Skeletal muscle satellite cell (primary cell): ENCODE measurements around the gene VGF.

Experiments used
- H3K27me3 ChIP-seq: 2 replicates; pipeline ENCODE4 v1.7.0; 2013; ENCODE audit warnings: low read length; ENCODE audit not compliant: control insufficient read depth, insufficient read depth
- H3K36me3 ChIP-seq: 2 replicates; pipeline ENCODE4 v1.7.0; 2013; ENCODE audit warnings: mild to moderate bottlenecking, control low read depth, low read length; ENCODE audit not compliant: insufficient read depth
- H3K4me1 ChIP-seq: 2 replicates; pipeline ENCODE4 v1.7.0; 2013; ENCODE audit warnings: low read length; ENCODE audit not compliant: control insufficient read depth, insufficient read depth
- H3K4me2 ChIP-seq: 2 replicates; pipeline ENCODE4 v1.7.0; 2013; ENCODE audit warnings: mild to moderate bottlenecking, low read length
- H3K4me3 ChIP-seq: 2 replicates; pipeline ENCODE4 v1.7.0; 2013; ENCODE audit warnings: low read length
- H3K9ac ChIP-seq: 2 replicates; pipeline ENCODE4 v1.7.0; 2013; ENCODE audit warnings: mild to moderate bottlenecking, low read depth, low read length, moderate library complexity
- H3K9me3 ChIP-seq: replicated peaks from 2 replicates; pipeline ENCODE4 v1.7.0; 2013; ENCODE audit warnings: mild to moderate bottlenecking, control low read depth, low read length

Gene VGF

DNA sequence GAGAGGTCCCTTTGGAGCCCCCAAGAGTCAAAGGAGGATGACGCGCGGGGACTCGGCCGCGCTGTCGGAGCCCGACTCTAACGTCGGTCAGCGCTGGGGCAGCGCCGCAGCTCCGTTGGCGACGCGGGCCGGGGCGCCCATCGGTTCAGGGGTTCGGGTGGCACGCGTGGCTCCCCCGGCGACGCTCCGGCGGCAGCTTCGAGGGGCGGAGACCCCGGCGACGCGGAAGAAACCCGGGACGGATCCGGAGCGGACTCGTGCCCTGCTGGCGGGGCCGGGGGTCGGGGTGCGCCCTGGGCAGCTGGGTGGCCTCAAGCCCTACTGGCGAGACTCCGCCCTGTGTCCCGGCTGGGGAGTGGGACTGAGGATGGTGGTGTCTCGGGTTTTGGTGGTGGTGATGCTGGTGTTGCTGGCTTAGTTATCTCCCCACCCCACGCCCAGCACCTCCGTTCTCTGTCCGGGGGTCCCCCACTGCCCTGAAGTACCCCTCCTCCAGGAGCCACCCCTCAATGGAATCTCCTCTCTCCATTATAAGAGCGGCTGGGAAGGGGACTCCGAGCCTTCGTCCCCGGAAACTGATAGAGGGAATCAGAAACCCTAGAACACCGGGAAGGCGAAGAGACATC, 14.9 kb upstream of the VGF start, which contains the start of gene NAT16:
Gene NAT16, minus strand, starts transcription at position 164 of the 626 bp plus-strand sequence. CDS start 5,486 bp downstream, outside the sequence.
- Histone ChIP-seq H3K27me3 (peaks cover 51% of the 10 kb centered on the region), H3K9ac (no peak within 1 kb of the TSS), H3K36me3 (no peaks in the 10 kb centered on the region), H3K4me3 (no peak within 1 kb of the TSS), H3K4me1 (no peaks in the 10 kb centered on the region), H3K9me3 (no peaks in the 10 kb centered on the region), H3K4me2 (peak within 1 kb of the TSS; percentile 52)

DNA sequence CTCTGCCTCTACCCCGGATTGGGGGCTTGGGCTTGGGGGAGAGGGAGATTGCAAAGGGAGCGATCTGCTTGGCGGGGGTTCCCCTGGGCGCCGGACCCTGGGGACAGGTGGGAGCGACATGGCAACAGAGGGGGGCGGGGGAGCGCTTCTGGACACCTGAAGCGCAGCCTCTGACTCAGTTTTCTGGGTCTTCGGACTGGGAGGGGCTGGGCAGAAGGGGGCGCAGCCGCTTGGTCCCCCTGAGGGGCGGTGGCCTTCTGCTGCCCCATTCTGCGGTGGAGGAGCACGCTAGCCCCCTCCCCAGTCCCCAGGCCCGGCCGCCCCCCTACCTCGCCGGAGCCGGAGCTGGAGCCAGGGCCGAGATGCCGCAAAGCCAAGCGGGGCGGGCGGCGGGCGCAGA, 14.3 kb upstream of the VGF start:
- H3K36me3 ChIP-seq = no peaks in the 10 kb centered on the region
- H3K27me3 ChIP-seq = peaks cover 56% of the 10 kb centered on the region
- no peak overlapping the region for H3K4me3 ChIP-seq
- H3K4me1 ChIP-seq = no peaks in the 10 kb centered on the region
- no peak overlapping the region for H3K4me2 ChIP-seq
- H3K9ac ChIP-seq = no peak overlapping the region
- no peaks in the 10 kb centered on the region for H3K9me3 ChIP-seq

DNA sequence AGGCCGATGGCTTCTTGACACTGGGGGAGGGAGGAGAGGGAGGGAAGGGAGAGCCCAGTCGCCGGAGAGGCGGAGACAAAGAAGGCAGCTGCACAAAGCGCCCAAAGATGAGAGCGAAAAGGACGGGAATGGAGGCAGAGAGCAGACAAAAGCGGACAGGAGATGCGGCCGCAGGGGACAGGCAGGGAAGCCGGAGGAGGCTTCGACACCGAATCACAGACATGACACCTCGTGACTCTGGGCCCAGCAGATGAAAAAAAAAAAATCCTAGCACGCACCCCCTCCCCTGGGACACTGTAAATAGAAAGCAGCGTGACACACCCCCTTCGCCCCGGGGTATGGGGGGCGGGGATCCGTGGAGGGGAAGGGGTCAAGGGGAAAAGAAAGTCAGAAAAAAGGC, 13.7 kb upstream of the VGF start:
- H3K9me3 ChIP-seq = no peaks in the 10 kb centered on the region
- H3K27me3 ChIP-seq = peaks cover 62% of the 10 kb centered on the region
- H3K4me2 ChIP-seq = peak overlapping the region; percentile 52
- peaks cover 1% of the 10 kb centered on the region for H3K4me1 ChIP-seq
- no peak overlapping the region for H3K9ac ChIP-seq
- no peak overlapping the region for H3K4me3 ChIP-seq
- no peaks in the 10 kb centered on the region for H3K36me3 ChIP-seq

DNA sequence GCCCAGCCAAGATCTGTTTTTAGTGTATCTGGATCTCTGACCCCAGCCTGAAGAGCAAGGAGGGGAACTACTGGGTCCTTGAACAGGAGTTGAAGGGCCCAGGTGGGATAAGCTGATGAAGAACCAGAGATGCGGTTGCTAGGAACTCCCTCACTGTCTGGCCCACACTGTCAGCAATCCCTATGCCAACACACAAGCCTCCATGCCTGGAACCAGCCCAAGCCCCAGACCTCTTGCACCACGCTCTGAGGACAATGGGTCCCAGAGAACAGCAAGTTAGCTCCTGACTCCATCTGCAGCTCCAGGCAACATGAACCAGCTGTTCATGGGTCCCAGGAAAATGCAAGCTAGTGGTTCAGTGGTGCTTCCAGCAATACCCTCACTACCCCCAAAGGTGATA, 12.3 kb upstream of the VGF start:
- Histone ChIP-seq H3K4me1 (peaks cover 16% of the 10 kb centered on the region), H3K9ac (no peak overlapping the region), H3K9me3 (no peaks in the 10 kb centered on the region), H3K4me2 (no peak overlapping the region), H3K27me3 (peaks cover 73% of the 10 kb centered on the region), H3K4me3 (no peak overlapping the region), H3K36me3 (no peaks in the 10 kb centered on the region)

DNA sequence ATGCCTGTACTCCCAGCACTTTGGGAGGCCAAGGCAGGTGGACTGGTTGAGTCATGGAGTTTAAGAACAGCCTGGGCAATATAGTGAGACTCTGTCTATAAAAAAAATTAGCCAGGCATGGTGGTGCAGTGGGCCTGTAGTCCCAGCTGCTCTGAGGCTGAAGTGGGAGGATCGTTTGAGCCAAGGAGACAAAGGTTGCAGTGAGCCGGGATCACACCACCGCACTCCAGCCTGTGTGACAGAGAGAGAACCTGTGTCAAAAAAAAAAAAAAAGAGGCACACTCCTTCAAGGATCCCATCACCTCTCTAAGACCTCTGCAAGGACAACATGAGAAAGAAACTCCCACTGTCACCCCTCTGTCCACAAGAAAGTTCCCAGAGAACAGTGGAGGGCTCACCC, 10.3 kb upstream of the VGF start:
- H3K27me3 ChIP-seq = peaks cover 84% of the 10 kb centered on the region
- no peak overlapping the region for H3K9ac ChIP-seq
- H3K36me3 ChIP-seq = no peaks in the 10 kb centered on the region
- H3K4me3 ChIP-seq = no peak overlapping the region
- H3K9me3 ChIP-seq = no peaks in the 10 kb centered on the region
- H3K4me1 ChIP-seq = peaks cover 33% of the 10 kb centered on the region
- H3K4me2 ChIP-seq = no peak overlapping the region

DNA sequence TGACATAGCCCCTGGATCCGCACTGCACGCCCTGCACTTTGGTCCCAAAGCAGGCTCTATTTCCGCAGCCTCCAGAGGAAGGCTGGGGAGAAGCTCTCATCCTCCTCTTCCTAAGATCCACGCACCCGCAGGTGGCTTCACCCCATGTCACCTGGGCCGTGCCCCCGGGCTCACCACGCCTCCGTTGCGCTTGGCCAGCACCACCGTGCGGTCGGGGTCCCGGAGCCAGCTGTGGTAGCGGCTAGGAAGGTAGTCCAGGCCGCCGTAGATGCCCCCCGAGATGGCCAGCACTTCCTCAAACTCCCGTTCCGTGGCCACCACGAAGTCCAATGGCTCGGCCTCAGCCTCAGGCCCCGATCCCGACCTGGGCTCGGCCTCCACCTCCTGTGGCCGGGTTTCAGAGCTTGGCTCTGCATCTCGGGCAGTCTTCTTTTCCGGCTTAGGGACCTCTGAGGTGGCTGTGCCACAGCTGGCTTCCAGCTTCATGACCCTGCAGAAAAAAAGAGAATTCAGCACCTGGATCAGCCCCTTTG, 9.0 kb upstream of the VGF start:
- peaks cover 41% of the 10 kb centered on the region for H3K4me1 ChIP-seq
- no peaks in the 10 kb centered on the region for H3K9me3 ChIP-seq
- no peaks in the 10 kb centered on the region for H3K36me3 ChIP-seq
- H3K4me3 ChIP-seq = no peak overlapping the region
- peaks cover 85% of the 10 kb centered on the region for H3K27me3 ChIP-seq
- no peak overlapping the region for H3K9ac ChIP-seq
- no peak overlapping the region for H3K4me2 ChIP-seq

DNA sequence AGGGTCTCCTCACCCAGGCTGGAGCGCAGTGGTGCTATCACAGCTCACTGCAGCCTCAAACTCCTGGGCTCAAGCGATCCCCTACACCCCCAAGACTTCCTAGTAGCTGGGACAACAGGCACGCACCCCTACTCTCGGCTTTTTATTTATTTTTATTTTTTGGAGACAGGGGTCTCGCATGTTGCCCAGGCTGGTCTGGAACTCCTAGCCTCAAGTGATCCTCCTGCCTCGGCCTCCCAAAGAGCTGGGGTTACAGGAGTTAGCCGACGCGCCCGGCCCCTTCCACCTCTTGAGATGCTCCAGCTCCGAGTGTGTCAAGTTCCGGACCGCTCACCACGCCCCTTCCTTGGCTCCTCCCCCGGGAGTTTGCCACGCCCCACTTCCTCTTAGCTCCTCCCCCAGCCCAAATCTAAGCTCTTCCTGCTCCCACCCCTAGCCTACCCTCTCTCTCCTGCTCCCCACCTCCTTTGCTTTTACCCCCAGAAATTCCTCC, 8.4 kb upstream of the VGF start:
- peak overlapping the region; percentile 87 for H3K4me2 ChIP-seq
- peak overlapping the region; percentile 63 for H3K4me3 ChIP-seq
- no peaks in the 10 kb centered on the region for H3K36me3 ChIP-seq
- no peaks in the 10 kb centered on the region for H3K9me3 ChIP-seq
- peaks cover 81% of the 10 kb centered on the region for H3K27me3 ChIP-seq
- H3K4me1 ChIP-seq = peaks cover 47% of the 10 kb centered on the region
- no peak overlapping the region for H3K9ac ChIP-seq

DNA sequence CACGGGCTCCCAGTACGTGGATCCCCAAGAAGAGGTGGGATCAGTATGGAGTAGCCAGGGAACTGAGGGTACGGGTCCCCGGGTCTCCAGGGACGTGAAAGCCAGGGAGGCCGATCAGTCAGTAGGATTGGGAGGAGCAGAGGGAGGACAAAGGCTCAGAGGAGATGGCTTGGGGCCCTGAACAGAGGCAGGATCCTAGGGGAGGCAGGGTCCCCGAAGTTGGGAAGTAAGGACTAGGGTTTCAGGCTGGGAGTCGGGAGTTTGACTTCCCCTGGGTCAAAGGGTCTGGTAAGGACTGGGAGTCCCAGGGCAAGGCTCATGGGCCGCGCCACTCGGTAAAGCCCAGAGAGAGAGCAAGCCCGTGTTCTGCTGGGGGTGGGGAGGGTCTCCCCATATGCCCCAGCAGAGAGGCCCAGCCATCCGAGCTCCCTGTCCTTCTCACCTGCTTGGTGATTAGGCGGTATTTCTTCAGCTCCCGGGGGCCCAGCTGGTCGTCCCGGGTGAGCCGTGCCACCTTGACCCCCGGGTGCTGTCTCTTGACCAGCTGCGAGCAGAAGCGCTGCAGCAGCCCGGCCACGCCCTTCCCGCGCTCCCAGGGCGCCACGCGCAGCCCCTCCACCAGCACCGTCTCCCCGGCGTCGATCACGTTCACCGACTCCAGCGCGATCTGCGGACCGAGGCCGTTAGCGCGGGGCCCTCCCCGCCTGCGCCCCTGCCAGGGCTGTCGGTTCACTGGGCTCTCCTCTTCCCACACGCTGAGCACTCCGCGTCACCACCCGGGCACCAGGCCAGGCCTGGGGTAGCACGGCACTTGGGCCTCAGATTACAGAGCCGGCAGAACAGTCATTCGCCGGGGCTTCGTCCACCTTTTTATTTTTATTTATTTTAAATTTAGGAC, 7.7 kb upstream of the VGF start:
- no peaks in the 10 kb centered on the region for H3K36me3 ChIP-seq
- peak overlapping the region; percentile 34 for H3K9ac ChIP-seq
- H3K27me3 ChIP-seq = peaks cover 83% of the 10 kb centered on the region
- H3K4me2 ChIP-seq = peak overlapping the region; percentile 87
- peaks cover 54% of the 10 kb centered on the region for H3K4me1 ChIP-seq
- H3K4me3 ChIP-seq = peak overlapping the region; percentile 63
- no peaks in the 10 kb centered on the region for H3K9me3 ChIP-seq

DNA sequence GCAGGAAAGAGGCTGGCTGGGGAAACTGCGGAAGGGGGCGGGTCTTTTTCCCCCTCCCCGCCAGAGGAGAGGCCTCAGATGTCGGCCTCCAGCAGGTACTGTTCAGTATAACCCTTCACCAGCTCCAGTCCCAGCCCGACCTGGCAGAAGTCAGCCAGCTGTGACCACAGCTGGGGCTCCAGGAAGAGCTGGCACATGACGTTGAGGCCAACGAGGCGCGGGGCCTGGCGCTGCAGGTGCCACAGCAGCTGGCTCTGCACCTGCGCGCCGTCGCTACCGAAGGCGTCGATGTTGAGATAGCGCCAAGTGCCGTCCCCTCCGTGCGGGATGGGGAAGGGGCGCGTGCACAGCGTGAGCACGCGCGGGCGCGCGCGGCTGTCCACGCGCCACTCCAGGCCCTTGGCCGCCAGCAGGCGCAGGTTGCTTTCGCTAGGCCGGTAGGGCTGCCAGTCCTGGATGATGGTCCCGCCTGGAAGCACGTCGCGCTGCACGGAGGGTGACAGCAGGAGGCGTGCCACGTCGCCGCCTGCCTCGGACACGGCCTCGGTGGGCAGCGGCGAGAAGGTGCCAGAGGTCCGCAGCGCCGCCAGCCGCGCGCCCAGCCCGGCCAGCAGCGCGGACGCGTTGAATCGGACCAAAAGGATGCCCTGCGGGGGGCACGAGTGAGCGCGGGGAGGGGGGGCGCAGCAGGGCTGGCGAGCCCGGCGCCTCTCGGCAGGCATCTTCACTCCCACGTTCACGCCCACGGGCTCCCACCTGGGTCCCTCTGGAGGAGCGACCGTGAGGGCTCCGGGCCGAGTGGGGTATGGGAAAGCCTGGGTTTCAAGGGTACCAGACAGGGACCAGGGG, 6.9 kb upstream of the VGF start:
- H3K4me1 ChIP-seq = peaks cover 56% of the 10 kb centered on the region
- H3K4me3 ChIP-seq = no peak overlapping the region
- H3K36me3 ChIP-seq = no peaks in the 10 kb centered on the region
- no peaks in the 10 kb centered on the region for H3K9me3 ChIP-seq
- peaks cover 82% of the 10 kb centered on the region for H3K27me3 ChIP-seq
- no peak overlapping the region for H3K9ac ChIP-seq
- peak overlapping the region; percentile 87 for H3K4me2 ChIP-seq

DNA sequence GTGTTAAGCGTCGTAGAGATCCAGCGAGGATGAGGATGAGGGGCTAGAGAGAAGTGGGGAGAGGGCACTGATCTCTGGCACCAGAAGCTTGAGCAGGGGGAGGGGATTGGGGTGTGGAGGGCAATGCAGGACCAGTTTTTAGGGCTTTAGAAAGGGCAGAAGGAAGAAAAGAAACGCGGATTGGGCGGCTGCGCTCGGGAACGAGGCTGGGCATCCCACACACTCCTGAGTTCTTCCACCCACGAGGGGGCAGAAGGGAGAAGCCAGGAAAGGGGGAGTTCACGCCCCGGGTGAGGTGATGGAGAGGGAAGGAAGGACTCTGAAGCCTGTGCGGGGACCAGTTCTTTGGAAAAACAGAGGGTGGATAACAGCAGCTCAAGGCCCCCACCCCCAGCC, 6.1 kb upstream of the VGF start:
- H3K4me3 ChIP-seq = no peak overlapping the region
- peaks cover 62% of the 10 kb centered on the region for H3K4me1 ChIP-seq
- no peak overlapping the region for H3K9ac ChIP-seq
- H3K36me3 ChIP-seq = no peaks in the 10 kb centered on the region
- no peaks in the 10 kb centered on the region for H3K9me3 ChIP-seq
- peaks cover 79% of the 10 kb centered on the region for H3K27me3 ChIP-seq
- no peak overlapping the region for H3K4me2 ChIP-seq
